ENCODE data around the gene PRKAR1B. TPM values are rescaled to one million over a fixed set of nuclear protein-coding genes. Genes with fewer than 3 reads are reported as not detected.

The PRKAR1B gene
- total RNA-seq, 1 donor from 2014 or later: 14.0 TPM

GRCh38 chr7:666454-667292 is 60.4 kb downstream of the PRKAR1B start:
- Histone ChIP-seq H3K4me3 (ENCODE audit: low read depth, low read length) (no peak overlapping the region), H3K36me3 (ENCODE audit: control insufficient read depth, insufficient read depth, low read length) (no peaks in the 10 kb centered on the region), H3K27me3 (ENCODE audit: control insufficient read depth, insufficient read depth, low read length) (no peaks in the 10 kb centered on the region)
- peak; percentile 18 for FAIRE-seq
- DNase-seq (ENCODE audit: low read depth): no peak
- TF ChIP-seq, protein P1, sequence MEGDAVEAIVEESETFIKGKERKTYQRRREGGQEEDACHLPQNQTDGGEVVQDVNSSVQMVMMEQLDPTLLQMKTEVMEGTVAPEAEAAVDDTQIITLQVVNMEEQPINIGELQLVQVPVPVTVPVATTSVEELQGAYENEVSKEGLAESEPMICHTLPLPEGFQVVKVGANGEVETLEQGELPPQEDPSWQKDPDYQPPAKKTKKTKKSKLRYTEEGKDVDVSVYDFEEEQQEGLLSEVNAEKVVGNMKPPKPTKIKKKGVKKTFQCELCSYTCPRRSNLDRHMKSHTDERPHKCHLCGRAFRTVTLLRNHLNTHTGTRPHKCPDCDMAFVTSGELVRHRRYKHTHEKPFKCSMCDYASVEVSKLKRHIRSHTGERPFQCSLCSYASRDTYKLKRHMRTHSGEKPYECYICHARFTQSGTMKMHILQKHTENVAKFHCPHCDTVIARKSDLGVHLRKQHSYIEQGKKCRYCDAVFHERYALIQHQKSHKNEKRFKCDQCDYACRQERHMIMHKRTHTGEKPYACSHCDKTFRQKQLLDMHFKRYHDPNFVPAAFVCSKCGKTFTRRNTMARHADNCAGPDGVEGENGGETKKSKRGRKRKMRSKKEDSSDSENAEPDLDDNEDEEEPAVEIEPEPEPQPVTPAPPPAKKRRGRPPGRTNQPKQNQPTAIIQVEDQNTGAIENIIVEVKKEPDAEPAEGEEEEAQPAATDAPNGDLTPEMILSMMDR (IDR thresholded peaks at IDR 0.05; ENCODE audit: insufficient read depth, low read length, severe bottlenecking): no peak

GRCh38 chr7:665736-666453 is 61.2 kb downstream of the PRKAR1B start:
- TF ChIP-seq, protein P1 (IDR thresholded peaks at IDR 0.05; ENCODE audit: insufficient read depth, low read length, severe bottlenecking): no peak
- H3K27me3 ChIP-seq (ENCODE audit: control insufficient read depth, insufficient read depth, low read length): no peaks in the 10 kb centered on the region
- no peak overlapping the region for H3K4me3 ChIP-seq (ENCODE audit: low read depth, low read length)
- FAIRE-seq (peak; percentile 58), DNase-seq (ENCODE audit: low read depth) (no peak)
- no peaks in the 10 kb centered on the region for H3K36me3 ChIP-seq (ENCODE audit: control insufficient read depth, insufficient read depth, low read length)

DNA sequence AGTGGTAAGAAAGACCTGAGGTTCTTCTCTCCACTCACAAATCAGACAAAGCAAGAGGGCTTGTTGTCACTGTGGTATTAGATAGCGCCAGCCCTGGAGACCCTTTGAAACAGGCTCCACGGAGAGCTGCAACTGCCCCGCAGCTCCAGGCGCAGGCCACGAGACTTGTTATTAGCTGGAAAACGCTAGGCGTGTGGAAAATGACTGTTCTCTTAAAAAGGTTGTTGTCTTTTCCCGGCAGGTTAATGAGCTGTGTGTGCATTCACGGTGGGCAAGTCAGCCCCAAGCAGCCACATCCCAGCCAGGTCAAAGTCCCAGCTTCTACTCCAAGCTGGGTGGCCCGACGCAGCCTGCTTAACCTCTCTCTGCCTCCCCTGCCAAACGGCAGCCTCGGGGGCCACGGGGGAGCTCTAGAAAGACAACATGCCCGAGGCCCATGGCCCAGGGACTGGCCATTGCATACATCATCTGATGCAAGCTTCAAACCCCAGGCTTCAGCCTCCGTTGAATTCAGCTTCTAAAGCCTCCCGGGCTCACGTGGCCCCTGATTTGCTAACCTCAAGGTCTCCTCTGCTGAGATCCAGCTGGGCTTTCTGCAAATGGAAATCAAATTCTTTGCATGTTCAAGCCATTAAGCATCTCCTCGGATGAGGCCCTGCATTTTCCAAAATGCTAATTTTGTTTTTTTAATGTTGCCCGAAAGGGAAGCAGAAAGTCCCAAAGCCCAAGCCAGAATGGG is 61.9 kb downstream of the PRKAR1B start:
- TF ChIP-seq, protein P1 (IDR thresholded peaks at IDR 0.05; ENCODE audit: insufficient read depth, low read length, severe bottlenecking): no peak
- Histone ChIP-seq H3K4me3 (ENCODE audit: low read depth, low read length) (no peak overlapping the region), H3K36me3 (ENCODE audit: control insufficient read depth, insufficient read depth, low read length) (no peaks in the 10 kb centered on the region), H3K27me3 (ENCODE audit: control insufficient read depth, insufficient read depth, low read length) (no peaks in the 10 kb centered on the region)
- no peak for FAIRE-seq
- no peak for DNase-seq (ENCODE audit: low read depth)

GRCh38 chr7:664402-664775 is 62.7 kb downstream of the PRKAR1B start:
- no peak overlapping the region for H3K4me3 ChIP-seq (ENCODE audit: low read depth, low read length)
- no peaks in the 10 kb centered on the region for H3K27me3 ChIP-seq (ENCODE audit: control insufficient read depth, insufficient read depth, low read length)
- no peak for FAIRE-seq
- H3K36me3 ChIP-seq (ENCODE audit: control insufficient read depth, insufficient read depth, low read length): no peaks in the 10 kb centered on the region
- no peak for DNase-seq (ENCODE audit: low read depth)
- TF ChIP-seq, protein P1 (IDR thresholded peaks at IDR 0.05; ENCODE audit: insufficient read depth, low read length, severe bottlenecking): no peak

DNA sequence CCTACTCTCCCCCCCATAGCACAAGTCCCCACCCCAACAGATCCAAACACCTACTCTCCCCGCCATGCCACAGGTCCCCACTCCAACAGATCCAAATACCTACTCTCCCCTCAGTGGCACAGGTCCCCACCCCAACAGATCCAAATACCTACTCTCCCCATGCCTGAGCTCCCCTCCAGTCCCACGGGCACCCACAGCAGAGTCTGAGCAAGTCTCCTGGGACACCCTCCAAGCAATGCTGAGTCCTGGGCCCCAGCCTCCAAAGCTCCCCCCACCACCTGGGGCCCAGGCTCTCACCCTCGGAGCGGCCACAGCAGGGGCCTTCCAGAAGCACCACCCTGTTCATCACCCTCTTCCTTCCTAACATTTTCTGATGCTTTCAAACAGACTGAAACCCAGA is 64.5 kb downstream of the PRKAR1B start:
- TF ChIP-seq, protein P1 (IDR thresholded peaks at IDR 0.05; ENCODE audit: insufficient read depth, low read length, severe bottlenecking): no peak
- peak; percentile 68 for FAIRE-seq

More for the DNA sequence above, 64.5 kb downstream of the PRKAR1B start:
- Histone ChIP-seq H3K27me3 (ENCODE audit: control insufficient read depth, insufficient read depth, low read length) (no peaks in the 10 kb centered on the region), H3K36me3 (ENCODE audit: control insufficient read depth, insufficient read depth, low read length) (no peaks in the 10 kb centered on the region), H3K4me3 (ENCODE audit: low read depth, low read length) (no peak overlapping the region)
- no peak for DNase-seq (ENCODE audit: low read depth)

Measured in bronchial epithelial cell (primary cell).